H7 (cell line): ENCODE measurements around the gene NAT10. TPM values are rescaled to one million over a fixed set of nuclear protein-coding genes. Genes with fewer than 3 reads are reported as not detected.

Source experiments
- DNase-seq: peaks from one replicate; pipeline ENCODE4 v3.0.0; 2012
- H3K27me3 ChIP-seq: 2 replicates; pipeline ENCODE4 v1.6.0; 2011; ENCODE audit warnings: mild to moderate bottlenecking, low read length; ENCODE audit not compliant: control insufficient read depth, insufficient read depth
- H3K36me3 ChIP-seq: replicated peaks from 2 replicates; pipeline ENCODE4 v1.5.1; 2011; ENCODE audit warnings: low read length; ENCODE audit not compliant: control insufficient read depth, insufficient read depth
- H3K4me3 ChIP-seq: 2 replicates; pipeline ENCODE4 v1.5.1; 2011; ENCODE audit warnings: low read depth, mild to moderate bottlenecking, control low read depth, low read length, moderate library complexity; ENCODE audit not compliant: insufficient read depth
- total RNA-seq: library from RNA; depleted of rRNA; stranded (reverse); fragments of >200 nt; shearing (Covaris generic); gene quantifications from 2 replicates; pipeline ENCODE4 v1.2.3, GENCODE V29; 2014

The NAT10 gene
- total RNA-seq, 1 experiment from 2014 or later, result 55.5 TPM

DNA sequence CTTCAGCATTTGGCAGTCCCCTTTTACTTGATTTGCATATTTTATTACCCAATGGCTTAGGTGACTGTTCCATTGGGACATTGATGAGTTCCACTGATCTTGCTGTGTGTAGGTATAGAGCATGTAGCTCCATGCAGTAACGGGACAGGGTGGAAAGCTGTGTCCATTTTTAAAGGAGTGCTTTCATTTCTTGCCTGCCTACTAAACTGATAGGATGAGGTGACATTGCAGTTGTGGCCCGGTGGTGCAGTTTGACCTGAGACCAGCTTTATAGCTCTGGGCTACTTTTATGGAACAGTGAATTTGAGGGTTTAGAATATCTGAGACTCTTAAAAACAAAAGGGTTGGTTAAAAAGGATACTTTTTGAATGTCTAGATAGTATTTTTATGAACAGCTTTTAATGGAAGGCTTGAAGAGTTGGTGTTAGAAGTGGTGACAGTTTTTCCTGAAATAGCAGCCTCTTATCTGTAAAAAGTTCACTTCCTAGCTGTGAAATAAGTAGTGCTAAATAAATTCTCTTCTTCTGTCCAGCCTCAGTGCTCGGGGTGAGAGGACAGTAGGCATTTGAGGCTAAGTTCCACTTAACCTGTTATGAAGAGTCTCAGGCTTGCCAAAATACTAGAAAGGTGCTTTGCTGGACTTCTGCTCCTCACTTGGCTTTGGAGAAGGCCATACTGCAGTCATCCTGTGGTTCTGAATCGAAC, 27.0 kb downstream of the NAT10 start:
- Histone ChIP-seq H3K4me3 (no peak overlapping the region), H3K36me3 (peaks cover 51% of the 10 kb centered on the region), H3K27me3 (no peaks in the 10 kb centered on the region)
- DNase-seq, result no peak

DNA sequence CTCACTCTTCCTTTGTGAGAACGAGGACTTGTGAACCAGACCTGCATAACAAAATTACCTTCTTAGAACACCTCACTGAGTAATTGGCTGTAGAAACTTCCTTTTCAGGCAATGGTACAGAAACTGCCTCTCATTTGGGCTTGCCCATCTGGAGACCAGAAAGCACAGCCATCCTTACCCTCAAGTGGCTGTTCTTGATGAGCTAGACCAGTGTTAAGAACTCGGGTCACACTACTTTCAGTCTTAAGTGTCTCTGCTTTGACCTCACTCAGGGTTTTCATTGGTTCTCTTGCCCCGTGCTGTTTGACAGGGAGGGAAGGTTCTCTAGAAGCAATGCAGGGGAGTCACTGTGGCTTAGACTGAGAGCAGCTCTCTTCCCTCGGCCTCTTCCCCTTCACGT, 29.3 kb downstream of the NAT10 start:
- Histone ChIP-seq H3K4me3 (no peak overlapping the region), H3K36me3 (peaks cover 59% of the 10 kb centered on the region), H3K27me3 (no peaks in the 10 kb centered on the region)
- no peak for DNase-seq

GRCh38 chr11:34135439-34135838, 30.0 kb downstream of the NAT10 start:
- no peak overlapping the region for H3K4me3 ChIP-seq
- peaks cover 64% of the 10 kb centered on the region for H3K36me3 ChIP-seq
- no peaks in the 10 kb centered on the region for H3K27me3 ChIP-seq
- no peak for DNase-seq

GRCh38 chr11:34136420-34136819, 31.0 kb downstream of the NAT10 start:
- peaks cover 66% of the 10 kb centered on the region for H3K36me3 ChIP-seq
- DNase-seq, result no peak
- H3K4me3 ChIP-seq, result no peak overlapping the region
- H3K27me3 ChIP-seq, result no peaks in the 10 kb centered on the region

DNA sequence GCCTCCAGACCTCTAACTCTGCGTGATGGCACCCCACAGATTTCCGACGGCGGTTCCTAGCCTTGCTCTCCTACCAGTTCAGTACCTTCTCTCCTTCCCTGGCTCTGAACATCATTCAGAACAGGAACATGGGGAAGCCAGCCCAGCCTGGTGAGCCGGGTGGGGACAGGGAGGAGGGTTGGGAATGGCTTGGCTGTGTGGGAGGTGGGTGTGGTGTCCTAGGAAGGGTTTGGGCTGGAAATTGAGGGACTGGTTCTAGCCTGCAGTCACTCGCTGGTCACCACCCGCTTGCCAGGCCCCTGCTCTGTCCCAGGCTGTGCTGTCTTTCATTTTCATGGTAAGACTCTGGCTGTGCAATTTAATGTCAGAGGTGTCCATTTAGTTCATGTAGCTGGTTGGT, 33.9 kb downstream of the NAT10 start:
- Histone ChIP-seq H3K36me3 (peaks cover 68% of the 10 kb centered on the region), H3K27me3 (no peaks in the 10 kb centered on the region), H3K4me3 (no peak overlapping the region)
- DNase-seq, result no peak

GRCh38 chr11:34140149-34140548, 34.7 kb downstream of the NAT10 start:
- H3K27me3 ChIP-seq, result no peaks in the 10 kb centered on the region
- peaks cover 64% of the 10 kb centered on the region for H3K36me3 ChIP-seq
- DNase-seq, result no peak
- no peak overlapping the region for H3K4me3 ChIP-seq

- DNase-seq, result no peak
- Histone ChIP-seq H3K4me3 (no peak overlapping the region), H3K27me3 (no peaks in the 10 kb centered on the region), H3K36me3 (peaks cover 65% of the 10 kb centered on the region)
Observed at GRCh38 chr11:34143048-34143447, 37.6 kb downstream of the NAT10 start.

- Histone ChIP-seq H3K36me3 (peaks cover 59% of the 10 kb centered on the region), H3K27me3 (no peaks in the 10 kb centered on the region), H3K4me3 (no peak overlapping the region)
- no peak for DNase-seq
Observed at GRCh38 chr11:34145073-34145472, 39.6 kb downstream of the NAT10 start.

- peaks cover 52% of the 10 kb centered on the region for H3K36me3 ChIP-seq
- no peaks in the 10 kb centered on the region for H3K27me3 ChIP-seq
- DNase-seq, result no peak
- H3K4me3 ChIP-seq, result no peak overlapping the region
Observed at GRCh38 chr11:34145847-34146381, 40.5 kb downstream of the NAT10 start.

DNA sequence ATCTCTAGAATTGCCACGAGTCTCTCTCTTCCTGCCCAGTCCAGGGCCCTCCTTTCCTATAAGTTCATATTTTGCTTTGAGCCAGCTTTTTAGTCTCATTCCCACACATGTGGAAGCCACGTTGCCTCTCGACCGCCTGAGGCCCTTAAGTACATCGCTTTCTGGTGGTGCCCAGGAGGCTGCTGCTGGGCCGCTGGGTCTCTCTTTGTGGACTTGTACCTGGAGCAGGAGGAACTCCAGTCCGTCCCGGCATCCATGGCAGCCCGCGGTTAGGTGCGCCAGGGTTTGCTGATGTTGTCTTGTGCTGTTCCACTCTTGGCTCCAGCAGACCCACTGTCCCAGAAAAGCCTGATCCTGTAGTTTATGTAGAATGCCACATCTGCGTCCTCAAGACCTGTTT, 41.0 kb downstream of the NAT10 start:
- Histone ChIP-seq H3K4me3 (no peak overlapping the region), H3K36me3 (peaks cover 48% of the 10 kb centered on the region)

GRCh38 chr11:34146866-34147265, 41.4 kb downstream of the NAT10 start:
- no peak for DNase-seq
- H3K4me3 ChIP-seq, result no peak overlapping the region
- H3K36me3 ChIP-seq, result peaks cover 44% of the 10 kb centered on the region
- H3K27me3 ChIP-seq, result no peaks in the 10 kb centered on the region

More for the DNA sequence above, 41.0 kb downstream of the NAT10 start:
- no peaks in the 10 kb centered on the region for H3K27me3 ChIP-seq
- no peak for DNase-seq

DNA sequence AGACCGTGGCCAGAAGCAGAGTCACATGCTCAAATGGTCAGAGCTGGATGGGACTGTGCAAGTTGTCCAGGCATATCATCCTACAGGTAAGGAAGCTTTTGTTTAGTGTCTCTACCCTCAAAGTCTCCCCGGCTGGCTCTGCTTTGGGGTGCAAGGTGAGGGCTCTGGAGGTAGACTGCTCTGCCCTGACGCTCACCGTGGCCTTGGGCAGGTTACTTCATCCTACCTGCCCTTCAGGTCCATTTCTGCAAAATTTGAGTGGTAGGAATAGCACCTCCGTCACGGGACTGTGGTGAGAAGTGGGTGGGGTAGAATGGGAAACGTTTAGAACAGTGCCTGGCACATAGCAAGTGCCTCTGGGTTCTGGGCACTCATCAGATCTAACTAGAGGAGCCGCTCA, 42.2 kb downstream of the NAT10 start:
- no peak for DNase-seq
- Histone ChIP-seq H3K36me3 (peaks cover 39% of the 10 kb centered on the region), H3K4me3 (no peak overlapping the region), H3K27me3 (no peaks in the 10 kb centered on the region)

DNA sequence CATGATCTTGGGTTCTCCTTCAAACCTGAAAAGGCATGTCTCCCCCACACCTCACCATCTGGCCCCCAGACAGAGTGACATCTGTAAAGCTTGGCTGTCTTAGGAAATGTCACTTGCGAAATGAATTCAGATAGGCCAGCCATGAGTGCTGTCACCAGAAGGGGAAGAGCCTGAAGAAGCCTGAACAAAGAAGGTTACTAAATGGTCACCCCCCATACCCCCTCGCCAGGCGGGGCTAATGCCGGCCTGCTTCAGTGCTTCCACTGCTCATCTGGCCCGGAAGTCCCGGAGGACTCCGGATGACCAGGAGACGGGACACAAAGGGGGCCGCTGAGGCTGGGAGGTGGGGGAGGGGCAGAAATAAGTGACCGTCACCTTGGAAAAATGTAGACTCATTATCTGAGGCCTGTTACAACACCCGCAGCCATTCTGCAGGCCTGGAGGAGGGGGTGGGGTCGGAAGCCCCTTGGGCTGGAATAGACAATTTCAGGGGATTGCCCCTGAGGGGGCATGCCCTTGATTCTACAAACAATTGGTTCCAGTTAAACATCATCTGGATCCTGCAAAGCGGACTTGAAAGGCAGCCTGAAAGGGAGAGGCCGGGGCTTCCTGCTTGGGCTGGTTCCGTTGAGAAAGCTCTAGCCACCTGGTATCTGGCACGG, 43.2 kb downstream of the NAT10 start:
- no peak for DNase-seq
- peaks cover 31% of the 10 kb centered on the region for H3K36me3 ChIP-seq
- no peak overlapping the region for H3K4me3 ChIP-seq
- no peaks in the 10 kb centered on the region for H3K27me3 ChIP-seq

DNA sequence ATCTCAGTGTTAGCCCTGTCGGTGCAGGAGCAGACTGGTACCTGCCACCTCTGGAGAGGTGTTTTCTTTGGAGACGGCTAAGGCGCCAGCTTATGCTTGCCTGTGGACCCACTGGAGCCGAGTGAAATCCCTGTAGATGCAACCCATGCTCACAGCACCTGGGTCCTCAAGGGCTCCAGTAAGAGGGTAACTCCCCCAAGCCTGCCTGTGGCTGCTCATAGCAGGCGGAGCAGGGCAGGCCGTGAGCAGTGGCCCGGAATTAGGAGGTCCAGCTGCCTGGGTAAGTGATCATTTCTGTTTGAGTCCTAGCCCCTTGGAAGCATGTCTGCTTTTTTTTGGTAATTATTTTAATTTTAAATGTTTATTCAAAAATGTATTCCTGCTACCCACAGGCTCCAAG, 43.8 kb downstream of the NAT10 start:
- Histone ChIP-seq H3K36me3 (peaks cover 32% of the 10 kb centered on the region), H3K4me3 (no peak overlapping the region), H3K27me3 (no peaks in the 10 kb centered on the region)
- no peak for DNase-seq

GRCh38 chr11:34149786-34150185, 44.4 kb downstream of the NAT10 start:
- DNase-seq, result peak; percentile 91
- no peak overlapping the region for H3K4me3 ChIP-seq
- H3K36me3 ChIP-seq, result peaks cover 31% of the 10 kb centered on the region
- no peaks in the 10 kb centered on the region for H3K27me3 ChIP-seq
